Stimulated activated naive B cell treated with anti-CD40 and anti-IgM and Interleukin-4, amounts not matched to agents 10 μg/mL and 1 μg/mL and 100 μg/mL, for 72 hours (primary cell): ENCODE measurements around the gene MICALL2.
A peak's percentile ranks its signal among the peaks of the same experiment; 100 is the strongest.

ENCODE experiments used
- ATAC-seq, 2 donors: fragments of 150-1000 bp; cut with Tn5 transposase; replicated peaks; 2 replicates each; pipeline ENCODE4 v1.10.0; 2021; ENCODE audit warnings: moderate library complexity in 1 of 2
- DNase-seq: peaks from one replicate; pipeline ENCODE4 v3.0.0; 2021
- H3K27ac Mint-ChIP-seq: one replicate; pipeline ENCODE4 v1.8.0; 2022; ENCODE audit warnings: mild to moderate bottlenecking, mixed read lengths
- H3K27me3 Mint-ChIP-seq, 2 donors: one replicate each; pipeline ENCODE4 v1.8.0; 2022; ENCODE audit warnings: mixed read lengths in 2 of 2
- H3K36me3 Mint-ChIP-seq, 2 donors: one replicate each; pipeline ENCODE4 v1.8.0; 2022; ENCODE audit warnings: mixed read lengths in 2 of 2, mild to moderate bottlenecking in 1 of 2
- H3K4me1 Mint-ChIP-seq, 2 donors: one replicate each; pipeline ENCODE4 v1.8.0; 2022; ENCODE audit warnings: mixed read lengths in 2 of 2, mild to moderate bottlenecking in 1 of 2
- H3K4me3 Mint-ChIP-seq, 2 donors: one replicate each; pipeline ENCODE4 v1.8.0; 2022; ENCODE audit warnings: mild to moderate bottlenecking in 2 of 2, mixed read lengths in 2 of 2, moderate library complexity in 1 of 2
- H3K9me3 Mint-ChIP-seq, 2 donors: one replicate each; pipeline ENCODE4 v1.8.0; 2022; ENCODE audit warnings: mixed read lengths in 2 of 2, mild to moderate bottlenecking in 1 of 2

MICALL2 gene

GRCh38 chr7:1458683-1459511 is at the start of gene MICALL2:
TSS of gene MICALL2 (minus strand) at chr7:1459470. CDS start at chr7:1459326, 144 bp downstream.
- peaks cover 13 to 34% of the 10 kb centered on the region in 2 donors for H3K4me1 Mint-ChIP-seq
- DNase-seq (no peak), ATAC-seq (peak; percentile 38 to 44)
- H3K27me3 Mint-ChIP-seq, result peaks cover 0 to 4% of the 10 kb centered on the region in 2 donors
- peak within 1 kb of the TSS; percentile 78 to 84 for H3K4me3 Mint-ChIP-seq
- no peaks in the 10 kb centered on the region for H3K9me3 Mint-ChIP-seq
- H3K36me3 Mint-ChIP-seq, result no peaks in the 10 kb centered on the region
- peak within 1 kb of the TSS; percentile 71 for H3K27ac Mint-ChIP-seq

- H3K9me3 Mint-ChIP-seq, result no peaks in the 10 kb centered on the region
- peaks cover 47 to 71% of the 10 kb centered on the region in 2 donors for H3K4me1 Mint-ChIP-seq
- ATAC-seq (no peak), DNase-seq (no peak)
- peak overlapping the region; percentile 33 to 44 for H3K4me3 Mint-ChIP-seq
- peaks cover 0 to 1% of the 10 kb centered on the region in 2 donors for H3K36me3 Mint-ChIP-seq
- no peaks in the 10 kb centered on the region for H3K27me3 Mint-ChIP-seq
- peak overlapping the region; percentile 85 for H3K27ac Mint-ChIP-seq
These were observed 49.0 kb upstream of the MICALL2 start for GRCh38 chr7:1508277-1508758.

- DNase-seq (no peak), ATAC-seq (peak; percentile 5 to 15)
- no peaks in the 10 kb centered on the region for H3K9me3 Mint-ChIP-seq
- H3K27ac Mint-ChIP-seq, result peak overlapping the region; percentile 90
- H3K27me3 Mint-ChIP-seq, result no peaks in the 10 kb centered on the region
- H3K4me3 Mint-ChIP-seq, result peak overlapping the region; percentile 84 to 97
- H3K4me1 Mint-ChIP-seq, result peaks cover 42 to 69% of the 10 kb centered on the region in 2 donors
- peaks cover 16 to 17% of the 10 kb centered on the region in 2 donors for H3K36me3 Mint-ChIP-seq
These were observed 46.7 kb upstream of the MICALL2 start for GRCh38 chr7:1505731-1506550.

DNA sequence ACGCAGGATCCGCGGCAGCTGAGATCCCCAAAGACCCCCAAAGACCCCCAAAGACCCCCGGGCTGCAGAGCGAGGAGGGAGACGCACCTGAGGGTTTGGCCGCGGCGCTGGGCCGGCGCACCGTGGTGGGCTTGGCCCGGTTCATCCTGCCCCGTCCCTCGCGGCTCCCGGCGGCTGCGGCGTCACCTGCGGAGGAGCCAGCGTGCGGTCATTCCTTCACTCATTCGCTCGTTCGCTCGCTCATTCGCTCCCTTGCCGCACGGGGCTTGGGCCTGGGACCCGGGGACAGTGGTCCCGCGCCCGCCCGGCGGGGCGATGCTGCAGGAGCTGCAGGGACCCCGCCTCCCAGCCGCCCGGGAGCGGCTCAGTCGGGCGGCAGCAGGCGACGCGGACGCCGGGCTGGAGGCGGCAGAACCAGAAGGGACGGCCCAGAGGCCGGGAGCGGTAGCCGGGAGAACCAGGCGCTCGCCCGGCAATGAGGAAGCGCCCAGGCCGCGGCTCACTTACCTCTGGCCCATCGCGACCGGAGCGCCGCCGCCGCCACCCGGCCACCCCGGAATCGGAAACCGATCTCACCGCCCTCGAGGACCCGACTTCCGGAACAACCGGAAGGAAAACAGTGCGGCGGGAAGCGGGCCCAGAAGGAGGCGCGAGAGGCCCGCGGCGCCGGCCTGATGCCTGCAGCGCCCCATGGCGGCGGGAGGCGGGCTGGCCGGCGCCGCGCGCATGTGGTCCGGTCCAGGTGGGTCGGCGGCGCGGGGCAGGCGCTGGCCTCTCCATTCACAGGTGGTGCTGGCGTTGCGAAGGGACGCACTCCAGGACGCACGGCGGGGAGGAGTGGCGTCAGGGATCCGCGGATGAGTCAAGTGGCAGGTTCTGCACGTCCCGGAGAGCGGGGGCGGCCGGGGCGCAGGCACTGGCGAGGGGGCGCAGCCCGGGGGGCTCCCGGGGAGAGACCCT is 44.8 kb upstream of the MICALL2 start, which contains the start of gene INTS1:
TSS of gene INTS1 (minus strand) at position 574 of the 960 bp plus-strand sequence. CDS start at position 145, 429 bp downstream.
- H3K9me3 Mint-ChIP-seq, result no peaks in the 10 kb centered on the region
- H3K27me3 Mint-ChIP-seq, result no peaks in the 10 kb centered on the region
- H3K36me3 Mint-ChIP-seq, result peaks cover 26 to 27% of the 10 kb centered on the region in 2 donors
- peaks cover 46 to 68% of the 10 kb centered on the region in 2 donors for H3K4me1 Mint-ChIP-seq
- ATAC-seq, result peak; percentile 84 to 86
- DNase-seq, result peak; percentile 86
- peak within 1 kb of the TSS; percentile 92 for H3K27ac Mint-ChIP-seq
- peak within 1 kb of the TSS; percentile 92 to 97 for H3K4me3 Mint-ChIP-seq

- Mint-ChIP-seq H3K9me3 (no peaks in the 10 kb centered on the region), H3K27me3 (no peaks in the 10 kb centered on the region), H3K27ac (peak overlapping the region; percentile 56), H3K4me3 (peak overlapping the region; percentile 92 to 97), H3K4me1 (peaks cover 43 to 64% of the 10 kb centered on the region in 2 donors), H3K36me3 (peaks cover 26 to 27% of the 10 kb centered on the region in 2 donors)
- no peak for ATAC-seq
- no peak for DNase-seq
These were observed 44.1 kb upstream of the MICALL2 start for GRCh38 chr7:1503390-1503789.

DNA sequence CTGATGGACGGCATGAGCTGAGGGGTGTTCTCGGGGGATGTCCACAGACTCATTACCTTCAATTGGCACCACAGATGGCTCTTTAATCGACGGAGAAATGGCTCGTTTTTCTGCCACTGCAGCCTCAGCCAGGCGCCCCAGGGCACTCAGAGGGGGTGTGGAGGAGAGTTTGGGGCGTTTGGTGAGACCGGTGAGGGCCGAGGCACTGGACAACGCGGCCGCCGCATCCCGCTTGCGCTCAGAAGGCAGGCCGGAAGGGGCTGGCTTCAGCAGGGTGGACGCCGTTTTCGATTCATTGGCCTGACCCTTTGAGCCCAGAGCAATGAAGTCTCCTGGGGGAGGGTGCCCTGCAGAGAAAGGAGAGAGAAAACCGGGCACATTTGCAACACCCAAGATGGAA is 43.6 kb upstream of the MICALL2 start:
- Mint-ChIP-seq H3K4me1 (peaks cover 41 to 62% of the 10 kb centered on the region in 2 donors), H3K9me3 (no peaks in the 10 kb centered on the region), H3K27me3 (no peaks in the 10 kb centered on the region), H3K27ac (peak overlapping the region; percentile 75), H3K4me3 (peak overlapping the region; percentile 92 to 97), H3K36me3 (peaks cover 26 to 27% of the 10 kb centered on the region in 2 donors)
- ATAC-seq (no peak), DNase-seq (no peak)

DNA sequence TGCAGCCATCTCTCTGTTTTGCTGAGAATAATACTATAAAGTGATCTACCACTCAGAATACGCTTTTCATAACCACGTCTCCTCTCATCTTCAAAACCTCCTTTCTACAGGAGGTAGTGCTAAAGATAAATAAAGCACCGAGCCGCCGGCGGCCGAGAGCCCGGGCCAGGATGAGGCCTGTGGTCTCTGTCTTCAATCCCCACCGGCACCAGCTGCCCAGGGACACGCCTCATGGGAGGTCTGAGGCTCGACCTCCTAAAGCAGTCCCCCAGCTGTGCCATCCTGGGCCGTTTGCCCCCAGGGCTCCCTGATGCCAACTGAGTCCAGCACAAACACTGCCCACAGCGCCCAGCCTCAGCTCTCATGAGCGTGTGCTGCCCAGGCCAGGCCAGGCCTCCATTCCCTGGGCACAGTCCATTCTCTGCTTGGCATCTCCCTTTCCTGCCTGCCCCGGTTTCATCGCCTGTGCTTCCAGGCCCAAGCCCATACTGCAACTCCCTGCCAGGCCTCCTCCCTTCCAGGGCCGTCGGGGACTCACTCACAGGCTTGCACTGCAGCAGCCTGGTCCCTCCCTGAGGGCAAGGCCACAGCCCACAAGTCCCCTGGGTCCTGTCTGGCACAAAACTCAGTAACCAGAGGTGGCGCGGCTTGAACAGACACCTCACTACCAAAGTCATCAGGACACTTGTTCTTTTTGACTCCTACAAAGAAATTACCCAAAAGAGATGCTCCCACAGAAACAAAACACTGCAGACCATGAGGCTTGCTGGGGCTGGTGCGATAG is 42.4 kb upstream of the MICALL2 start:
- Mint-ChIP-seq H3K4me3 (peak overlapping the region; percentile 92 to 97), H3K9me3 (no peaks in the 10 kb centered on the region), H3K27me3 (no peaks in the 10 kb centered on the region), H3K36me3 (peaks cover 33 to 37% of the 10 kb centered on the region in 2 donors), H3K27ac (peak overlapping the region; percentile 80), H3K4me1 (peaks cover 34 to 51% of the 10 kb centered on the region in 2 donors)
- ATAC-seq (no peak), DNase-seq (no peak)

DNA sequence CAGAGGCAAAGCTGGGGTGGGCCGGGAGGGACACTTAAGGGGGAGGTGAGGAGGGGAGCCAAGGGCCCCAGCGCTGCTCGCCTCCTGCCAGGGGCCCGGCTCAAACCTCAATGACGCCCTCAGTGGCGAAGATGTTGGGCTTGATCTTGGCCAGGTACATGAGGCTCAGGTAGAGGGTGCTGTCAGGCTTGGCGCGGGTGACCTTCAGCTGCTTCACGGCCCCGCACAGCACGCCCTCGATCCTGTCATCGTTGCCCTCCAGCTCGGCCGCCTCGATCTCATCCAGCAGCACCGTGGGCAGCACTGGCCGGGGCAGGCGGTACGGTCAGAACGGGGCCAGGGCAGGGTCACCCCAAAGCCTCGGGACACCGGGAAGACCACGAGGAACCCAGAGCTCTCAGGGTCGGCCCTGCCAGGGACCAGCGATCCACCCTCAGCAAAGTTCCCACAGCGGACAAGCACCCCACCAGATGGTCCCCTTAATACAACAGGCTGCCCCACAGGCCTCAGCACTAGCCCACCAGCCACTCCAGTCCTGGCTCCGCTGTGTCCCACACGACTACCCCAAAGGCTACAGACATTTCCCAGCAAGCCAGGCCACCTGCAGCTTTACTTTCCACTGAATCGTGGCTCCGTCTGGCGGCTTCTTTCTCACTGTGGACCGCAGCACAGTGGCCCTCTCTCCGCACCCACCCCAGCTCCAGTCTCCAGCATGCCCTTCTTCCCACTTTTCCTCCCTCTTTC is 41.0 kb upstream of the MICALL2 start:
- ATAC-seq (no peak), DNase-seq (no peak)
- Mint-ChIP-seq H3K9me3 (no peaks in the 10 kb centered on the region), H3K27ac (no peak overlapping the region), H3K36me3 (peaks cover 34 to 38% of the 10 kb centered on the region in 2 donors), H3K4me1 (peaks cover 27 to 37% of the 10 kb centered on the region in 2 donors), H3K27me3 (no peaks in the 10 kb centered on the region), H3K4me3 (no peak overlapping the region)

GRCh38 chr7:1499367-1500029 is 40.2 kb upstream of the MICALL2 start:
- Mint-ChIP-seq H3K4me1 (peaks cover 27 to 33% of the 10 kb centered on the region in 2 donors), H3K9me3 (no peaks in the 10 kb centered on the region), H3K27ac (no peak overlapping the region), H3K27me3 (no peaks in the 10 kb centered on the region), H3K4me3 (no peak overlapping the region), H3K36me3 (peaks cover 35 to 38% of the 10 kb centered on the region in 2 donors)
- no peak for DNase-seq
- no peak for ATAC-seq

- Mint-ChIP-seq H3K27ac (peak overlapping the region; percentile 20), H3K4me3 (no peak overlapping the region), H3K36me3 (peaks cover 40 to 44% of the 10 kb centered on the region in 2 donors), H3K4me1 (peaks cover 25 to 30% of the 10 kb centered on the region in 2 donors), H3K27me3 (no peaks in the 10 kb centered on the region), H3K9me3 (no peaks in the 10 kb centered on the region)
- no peak for DNase-seq
- no peak for ATAC-seq
These were observed 39.4 kb upstream of the MICALL2 start for GRCh38 chr7:1498370-1499305.

GRCh38 chr7:1497293-1497927 is 38.1 kb upstream of the MICALL2 start:
- ATAC-seq (no peak), DNase-seq (no peak)
- Mint-ChIP-seq H3K36me3 (peaks cover 41% of the 10 kb centered on the region in 2 donors), H3K4me3 (no peak overlapping the region), H3K9me3 (no peaks in the 10 kb centered on the region), H3K27ac (no peak overlapping the region), H3K27me3 (no peaks in the 10 kb centered on the region), H3K4me1 (peaks cover 16 to 19% of the 10 kb centered on the region in 2 donors)
